ENCODE results near the gene TSC2. TPM values are rescaled to one million over a fixed set of nuclear protein-coding genes. Genes with fewer than 3 reads are reported as not detected.
"Not testable (repeated sequence)": the region's sequence is repeated elsewhere in the genome, so short reads cannot be mapped to it uniquely, and the experiment has no call there.

Gene TSC2
- total RNA-seq, 1 donor from 2014 or later = 194 TPM

DNA sequence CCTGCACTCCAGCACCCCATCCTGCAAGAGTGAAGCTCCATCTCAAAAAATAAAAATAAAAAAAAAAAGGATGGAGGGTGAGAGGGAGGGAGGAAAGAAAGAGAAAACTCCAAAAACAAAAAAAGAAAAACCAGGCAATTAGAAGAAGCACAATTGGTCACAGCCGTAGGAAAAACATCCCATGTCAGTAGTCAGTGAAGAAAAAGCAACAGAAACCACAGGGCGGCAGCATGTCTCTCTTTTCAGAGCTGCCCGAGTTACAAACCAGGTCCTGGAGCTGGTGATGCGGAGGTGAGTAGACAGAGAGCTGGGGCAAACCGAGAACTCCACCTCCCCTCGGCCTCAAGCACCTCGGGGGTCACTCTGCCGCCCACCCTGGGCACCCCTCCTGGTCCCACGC is 73.5 kb downstream of the TSC2 start:
- peaks cover 34% of the 10 kb centered on the region for H3K4me1 Mint-ChIP-seq (ENCODE audit: unreplicated experiment)
- H3K36me3 Mint-ChIP-seq (ENCODE audit: unreplicated experiment); H3K27me3 Mint-ChIP-seq (ENCODE audit: unreplicated experiment); H3K4me3 Mint-ChIP-seq (ENCODE audit: unreplicated experiment); H3K9me3 Mint-ChIP-seq (ENCODE audit: unreplicated experiment); DNase-seq (ENCODE audit: extremely low spot score, unreplicated experiment): not testable (repeated sequence)
- peak overlapping the region; percentile 23 for H3K27ac Mint-ChIP-seq (ENCODE audit: unreplicated experiment)
- TF ChIP-seq, protein P1, sequence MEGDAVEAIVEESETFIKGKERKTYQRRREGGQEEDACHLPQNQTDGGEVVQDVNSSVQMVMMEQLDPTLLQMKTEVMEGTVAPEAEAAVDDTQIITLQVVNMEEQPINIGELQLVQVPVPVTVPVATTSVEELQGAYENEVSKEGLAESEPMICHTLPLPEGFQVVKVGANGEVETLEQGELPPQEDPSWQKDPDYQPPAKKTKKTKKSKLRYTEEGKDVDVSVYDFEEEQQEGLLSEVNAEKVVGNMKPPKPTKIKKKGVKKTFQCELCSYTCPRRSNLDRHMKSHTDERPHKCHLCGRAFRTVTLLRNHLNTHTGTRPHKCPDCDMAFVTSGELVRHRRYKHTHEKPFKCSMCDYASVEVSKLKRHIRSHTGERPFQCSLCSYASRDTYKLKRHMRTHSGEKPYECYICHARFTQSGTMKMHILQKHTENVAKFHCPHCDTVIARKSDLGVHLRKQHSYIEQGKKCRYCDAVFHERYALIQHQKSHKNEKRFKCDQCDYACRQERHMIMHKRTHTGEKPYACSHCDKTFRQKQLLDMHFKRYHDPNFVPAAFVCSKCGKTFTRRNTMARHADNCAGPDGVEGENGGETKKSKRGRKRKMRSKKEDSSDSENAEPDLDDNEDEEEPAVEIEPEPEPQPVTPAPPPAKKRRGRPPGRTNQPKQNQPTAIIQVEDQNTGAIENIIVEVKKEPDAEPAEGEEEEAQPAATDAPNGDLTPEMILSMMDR (IDR thresholded peaks at IDR 0.05) = peak; percentile 55

DNA sequence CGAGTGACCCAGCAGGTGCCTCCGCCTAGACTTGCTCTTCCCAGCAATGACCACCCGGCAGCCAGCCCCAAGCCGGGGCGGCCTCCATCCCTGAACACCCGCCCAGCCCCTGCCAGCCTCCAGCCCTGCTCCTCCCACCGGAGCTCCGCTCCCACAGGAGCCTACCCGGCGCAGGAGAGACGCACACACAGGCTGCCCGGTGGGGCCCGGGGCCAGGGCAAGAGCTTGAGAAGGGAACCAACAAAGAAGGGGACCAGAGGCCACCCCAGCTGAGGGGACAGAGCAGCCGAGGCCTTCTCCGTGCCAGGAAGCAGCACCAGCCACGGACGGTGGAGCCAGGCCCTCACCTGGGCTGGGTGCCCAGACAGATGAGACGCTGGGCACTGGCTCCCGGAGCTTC is 74.1 kb downstream of the TSC2 start:
- Mint-ChIP-seq H3K27me3 (ENCODE audit: unreplicated experiment) (no peaks in the 10 kb centered on the region), H3K9me3 (ENCODE audit: unreplicated experiment) (no peaks in the 10 kb centered on the region), H3K4me1 (ENCODE audit: unreplicated experiment) (peaks cover 40% of the 10 kb centered on the region), H3K36me3 (ENCODE audit: unreplicated experiment) (no peaks in the 10 kb centered on the region), H3K27ac (ENCODE audit: unreplicated experiment) (peak overlapping the region; percentile 23), H3K4me3 (ENCODE audit: unreplicated experiment) (no peak overlapping the region)
- TF ChIP-seq, protein P1 (IDR thresholded peaks at IDR 0.05) = no peak
- DNase-seq (ENCODE audit: extremely low spot score, unreplicated experiment) = no peak

DNA sequence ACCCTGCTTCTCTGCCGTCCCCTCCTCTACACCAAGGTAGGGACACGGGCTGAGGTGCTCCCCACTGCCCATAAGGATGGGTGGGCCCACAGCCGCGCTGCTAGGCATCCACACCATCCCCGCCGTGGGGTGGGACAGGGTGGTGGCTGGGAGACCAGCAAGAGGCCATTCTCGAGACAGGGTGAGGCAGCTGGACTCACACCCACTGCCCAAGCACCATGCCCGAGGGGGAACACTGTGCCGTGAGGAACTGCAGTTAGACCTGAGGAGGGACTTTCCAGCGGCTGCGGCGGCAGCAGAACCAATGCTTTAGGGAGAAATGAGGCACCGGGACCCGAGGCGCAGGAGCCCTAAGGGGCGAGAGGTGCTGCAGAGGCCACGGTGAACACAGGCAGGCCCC is 74.6 kb downstream of the TSC2 start:
- DNase-seq (ENCODE audit: extremely low spot score, unreplicated experiment) = no peak
- H3K9me3 Mint-ChIP-seq (ENCODE audit: unreplicated experiment) = no peaks in the 10 kb centered on the region
- H3K4me3 Mint-ChIP-seq (ENCODE audit: unreplicated experiment) = no peak overlapping the region
- TF ChIP-seq, protein P1 (IDR thresholded peaks at IDR 0.05) = no peak
- peak overlapping the region; percentile 52 for H3K27ac Mint-ChIP-seq (ENCODE audit: unreplicated experiment)
- H3K36me3 Mint-ChIP-seq (ENCODE audit: unreplicated experiment) = no peaks in the 10 kb centered on the region
- H3K27me3 Mint-ChIP-seq (ENCODE audit: unreplicated experiment) = no peaks in the 10 kb centered on the region
- peaks cover 46% of the 10 kb centered on the region for H3K4me1 Mint-ChIP-seq (ENCODE audit: unreplicated experiment)

DNA sequence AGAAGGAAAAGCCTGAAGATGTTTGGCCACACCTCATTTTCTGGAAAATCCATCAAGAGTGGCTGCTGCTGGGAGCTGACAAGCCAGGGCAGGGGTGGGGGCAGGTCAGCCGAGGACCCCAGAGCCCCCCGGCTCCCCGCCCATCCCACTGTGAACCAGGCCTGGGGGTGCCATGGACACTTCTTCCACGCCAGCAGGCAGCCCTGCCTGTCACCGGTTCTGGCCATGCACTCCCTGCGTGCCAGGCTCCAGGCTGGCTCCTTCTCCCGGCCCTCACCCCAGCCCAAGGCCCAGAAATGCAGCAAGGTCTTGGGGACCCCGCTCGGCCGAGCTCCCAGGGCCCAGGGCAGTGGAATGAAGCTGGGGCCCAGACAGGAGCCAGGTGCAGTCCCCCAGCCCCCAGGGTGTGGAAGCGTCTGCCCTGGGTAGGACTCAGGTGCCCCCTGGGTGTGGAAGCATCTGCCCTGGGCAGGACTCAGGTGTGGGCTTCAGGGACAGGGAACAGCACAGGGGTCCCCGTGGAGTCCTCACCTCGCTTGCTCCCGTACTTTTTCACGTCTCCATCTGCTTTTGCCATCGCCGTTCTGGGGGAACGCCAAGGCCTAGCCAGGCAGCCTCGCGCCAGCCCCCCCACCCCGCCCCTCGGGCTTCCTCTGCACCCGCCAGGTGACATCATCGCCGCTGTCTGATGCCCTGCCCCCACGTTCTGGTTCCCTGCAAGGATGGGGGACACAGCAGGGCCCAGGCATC is 75.3 kb downstream of the TSC2 start:
- not testable (repeated sequence) for DNase-seq (ENCODE audit: extremely low spot score, unreplicated experiment); H3K27me3 Mint-ChIP-seq (ENCODE audit: unreplicated experiment); H3K4me3 Mint-ChIP-seq (ENCODE audit: unreplicated experiment); H3K27ac Mint-ChIP-seq (ENCODE audit: unreplicated experiment); H3K9me3 Mint-ChIP-seq (ENCODE audit: unreplicated experiment); H3K36me3 Mint-ChIP-seq (ENCODE audit: unreplicated experiment)
- peaks cover 48% of the 10 kb centered on the region for H3K4me1 Mint-ChIP-seq (ENCODE audit: unreplicated experiment)

DNA sequence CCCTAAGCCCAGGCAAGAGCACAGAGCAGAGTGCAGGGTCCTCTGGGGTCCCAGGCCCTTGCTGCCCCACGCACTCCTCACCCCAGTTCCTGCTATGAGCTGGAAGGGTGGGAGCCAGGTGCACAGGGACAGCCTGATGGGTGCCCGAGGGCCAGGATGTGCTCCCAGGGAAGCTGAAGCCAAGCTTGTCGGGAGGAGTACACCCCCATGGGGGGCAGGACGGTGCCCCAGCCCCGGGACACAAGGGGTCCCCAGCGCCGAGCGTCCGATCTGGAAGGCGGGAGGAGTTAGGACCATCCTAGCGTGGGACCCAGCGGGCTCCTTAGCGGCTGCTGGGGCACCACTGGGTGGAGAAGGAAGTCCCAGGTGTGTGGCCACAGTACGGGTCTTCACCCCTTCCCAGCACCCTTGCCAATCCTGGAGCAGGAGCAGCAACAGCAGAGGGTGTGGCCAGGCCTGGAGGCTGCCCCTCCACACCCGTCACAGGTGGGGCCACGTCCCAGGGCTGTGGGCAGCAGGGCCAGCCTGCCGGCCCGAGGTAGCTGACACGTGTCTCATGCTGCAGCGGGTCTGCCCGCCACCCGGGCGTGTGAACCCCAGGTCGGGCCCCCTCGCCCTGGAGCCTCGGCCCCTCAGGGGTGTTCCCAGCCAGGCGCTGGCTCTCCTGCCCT is 76.1 kb downstream of the TSC2 start:
- H3K9me3 Mint-ChIP-seq (ENCODE audit: unreplicated experiment); DNase-seq (ENCODE audit: extremely low spot score, unreplicated experiment); H3K27me3 Mint-ChIP-seq (ENCODE audit: unreplicated experiment); H3K27ac Mint-ChIP-seq (ENCODE audit: unreplicated experiment); H3K36me3 Mint-ChIP-seq (ENCODE audit: unreplicated experiment); H3K4me3 Mint-ChIP-seq (ENCODE audit: unreplicated experiment): not testable (repeated sequence)
- peaks cover 53% of the 10 kb centered on the region for H3K4me1 Mint-ChIP-seq (ENCODE audit: unreplicated experiment)

DNA sequence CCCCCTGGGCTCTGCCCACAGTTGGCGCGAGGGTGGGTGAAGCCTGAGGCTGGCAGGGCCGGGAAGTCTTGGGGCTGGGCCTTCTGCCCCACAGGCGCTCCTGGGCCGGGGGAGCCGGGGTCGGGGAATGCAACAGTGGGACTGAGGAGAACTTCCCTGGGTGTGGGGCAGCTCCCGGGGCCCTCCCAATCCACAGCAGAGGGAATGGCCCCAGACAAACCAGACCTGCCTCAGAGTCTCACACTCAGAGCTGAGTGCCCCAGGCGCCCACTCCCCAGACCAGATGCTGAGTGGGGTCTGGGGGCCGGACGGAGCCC is 76.5 kb downstream of the TSC2 start:
- not testable (repeated sequence) for H3K4me3 Mint-ChIP-seq (ENCODE audit: unreplicated experiment)

DNA sequence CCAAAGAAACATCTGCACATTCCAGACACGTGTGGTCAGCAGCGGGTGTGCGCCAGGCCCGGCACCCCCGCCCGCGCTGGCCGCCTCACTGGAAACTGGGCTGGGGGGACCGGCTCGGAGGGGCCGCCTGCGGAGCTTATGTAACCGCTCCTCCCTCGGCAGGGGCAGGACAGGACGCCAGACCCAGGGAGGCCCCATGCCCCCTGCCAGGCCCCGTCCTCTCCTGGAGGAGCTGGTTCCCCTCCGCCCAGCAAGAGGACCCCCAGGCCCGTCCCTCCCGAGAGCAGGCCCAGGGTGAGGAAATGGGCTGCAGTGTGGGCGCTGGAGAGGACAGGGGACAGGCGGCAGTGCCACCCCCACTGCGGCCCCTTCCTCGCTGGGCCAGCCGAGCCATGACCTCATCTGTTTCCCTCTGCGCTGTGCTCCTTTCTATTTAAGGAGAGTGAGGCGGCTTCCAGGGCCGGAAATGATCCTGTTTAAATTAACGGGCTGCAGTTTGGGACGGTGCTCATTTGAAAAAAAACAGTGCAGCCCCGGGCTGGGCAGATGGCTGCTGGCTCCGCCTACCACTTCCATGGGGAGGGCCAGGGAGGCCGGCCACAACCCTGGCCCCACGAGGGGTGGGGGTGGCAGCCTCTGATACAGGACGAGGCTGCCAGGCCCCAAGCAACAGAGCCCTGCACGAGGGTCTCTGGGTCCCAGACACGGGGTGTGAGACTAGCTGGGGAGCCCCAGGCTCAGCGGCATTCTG is 77.1 kb downstream of the TSC2 start:
- peak overlapping the region; percentile 57 for H3K4me3 Mint-ChIP-seq (ENCODE audit: unreplicated experiment)
- not testable (repeated sequence) for DNase-seq (ENCODE audit: extremely low spot score, unreplicated experiment); H3K36me3 Mint-ChIP-seq (ENCODE audit: unreplicated experiment); H3K9me3 Mint-ChIP-seq (ENCODE audit: unreplicated experiment); H3K27me3 Mint-ChIP-seq (ENCODE audit: unreplicated experiment)
- peaks cover 60% of the 10 kb centered on the region for H3K4me1 Mint-ChIP-seq (ENCODE audit: unreplicated experiment)
- peak overlapping the region; percentile 96 for H3K27ac Mint-ChIP-seq (ENCODE audit: unreplicated experiment)

More for the DNA sequence above, 76.5 kb downstream of the TSC2 start:
- peaks cover 57% of the 10 kb centered on the region for H3K4me1 Mint-ChIP-seq (ENCODE audit: unreplicated experiment)
- not testable (repeated sequence) for DNase-seq (ENCODE audit: extremely low spot score, unreplicated experiment); H3K9me3 Mint-ChIP-seq (ENCODE audit: unreplicated experiment); H3K27me3 Mint-ChIP-seq (ENCODE audit: unreplicated experiment); H3K36me3 Mint-ChIP-seq (ENCODE audit: unreplicated experiment)
- peak overlapping the region; percentile 96 for H3K27ac Mint-ChIP-seq (ENCODE audit: unreplicated experiment)

DNA sequence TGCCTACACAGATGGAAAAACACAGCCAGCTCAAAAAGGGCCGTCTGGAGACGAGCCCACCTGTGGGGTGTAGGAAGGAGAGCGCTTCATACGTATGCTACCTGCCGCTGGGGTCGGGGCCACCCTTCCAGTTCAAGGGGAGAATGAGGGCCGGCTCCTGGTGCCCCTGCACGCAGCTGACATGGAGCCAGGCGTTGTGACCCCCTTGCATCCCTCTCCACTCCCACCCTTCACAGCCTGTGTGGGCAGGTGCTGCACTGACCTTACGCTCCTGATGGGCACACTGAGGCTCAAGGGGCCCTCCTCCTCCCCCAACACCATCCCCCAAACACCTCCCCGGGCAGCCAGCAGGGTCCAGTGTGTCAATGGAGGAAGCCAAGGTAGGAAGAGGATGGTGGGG is 77.8 kb downstream of the TSC2 start:
- H3K27ac Mint-ChIP-seq (ENCODE audit: unreplicated experiment) = peak overlapping the region; percentile 96
- peak overlapping the region; percentile 57 for H3K4me3 Mint-ChIP-seq (ENCODE audit: unreplicated experiment)

DNA sequence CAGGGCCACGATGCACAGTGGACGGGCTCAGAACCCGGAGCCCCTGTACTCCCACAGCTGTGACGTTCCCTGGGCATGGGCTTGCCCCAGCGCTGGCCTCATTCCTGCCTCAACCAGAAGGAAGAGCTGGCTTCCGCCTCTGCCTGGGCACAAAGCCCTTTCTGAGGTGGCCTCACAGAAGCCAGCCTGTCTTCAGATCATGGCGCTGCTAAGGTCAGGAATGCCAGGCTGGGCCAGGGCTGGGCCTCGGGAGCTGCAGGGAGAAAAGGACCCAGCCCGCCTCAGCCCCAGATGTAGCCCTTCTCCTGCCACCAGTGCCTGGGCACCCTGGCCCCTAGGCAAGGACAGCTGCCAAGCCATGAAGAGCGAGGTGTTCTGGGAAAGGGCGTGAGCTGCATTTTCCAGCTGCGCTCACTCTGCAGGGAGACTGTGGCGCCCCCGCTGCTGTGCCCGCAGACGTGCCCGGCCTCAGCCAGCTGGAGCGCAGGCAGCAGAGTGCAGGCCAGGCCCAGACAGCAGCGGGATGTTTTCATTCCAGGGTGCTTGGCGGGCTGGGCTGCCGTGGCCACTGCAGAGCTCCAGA is 78.5 kb downstream of the TSC2 start:
- not testable (repeated sequence) for DNase-seq (ENCODE audit: extremely low spot score, unreplicated experiment); H3K4me3 Mint-ChIP-seq (ENCODE audit: unreplicated experiment)

More for the DNA sequence above, 77.8 kb downstream of the TSC2 start:
- not testable (repeated sequence) for H3K36me3 Mint-ChIP-seq (ENCODE audit: unreplicated experiment); H3K9me3 Mint-ChIP-seq (ENCODE audit: unreplicated experiment); DNase-seq (ENCODE audit: extremely low spot score, unreplicated experiment); H3K27me3 Mint-ChIP-seq (ENCODE audit: unreplicated experiment)
- peaks cover 57% of the 10 kb centered on the region for H3K4me1 Mint-ChIP-seq (ENCODE audit: unreplicated experiment)

More for the DNA sequence above, 78.5 kb downstream of the TSC2 start:
- H3K27me3 Mint-ChIP-seq (ENCODE audit: unreplicated experiment); H3K9me3 Mint-ChIP-seq (ENCODE audit: unreplicated experiment); H3K36me3 Mint-ChIP-seq (ENCODE audit: unreplicated experiment): not testable (repeated sequence)
- Mint-ChIP-seq H3K4me1 (ENCODE audit: unreplicated experiment) (peaks cover 55% of the 10 kb centered on the region), H3K27ac (ENCODE audit: unreplicated experiment) (peak overlapping the region; percentile 81)

Data from osteocyte (in vitro differentiated cells).